NCI-H69 (cell line): ENCODE data around the gene SETD6.

ENCODE experiments used
- DNase-seq: peaks from one replicate; lab custom pipeline; 2025; lab: John Stamatoyannopoulos, UW

The SETD6 gene

DNA sequence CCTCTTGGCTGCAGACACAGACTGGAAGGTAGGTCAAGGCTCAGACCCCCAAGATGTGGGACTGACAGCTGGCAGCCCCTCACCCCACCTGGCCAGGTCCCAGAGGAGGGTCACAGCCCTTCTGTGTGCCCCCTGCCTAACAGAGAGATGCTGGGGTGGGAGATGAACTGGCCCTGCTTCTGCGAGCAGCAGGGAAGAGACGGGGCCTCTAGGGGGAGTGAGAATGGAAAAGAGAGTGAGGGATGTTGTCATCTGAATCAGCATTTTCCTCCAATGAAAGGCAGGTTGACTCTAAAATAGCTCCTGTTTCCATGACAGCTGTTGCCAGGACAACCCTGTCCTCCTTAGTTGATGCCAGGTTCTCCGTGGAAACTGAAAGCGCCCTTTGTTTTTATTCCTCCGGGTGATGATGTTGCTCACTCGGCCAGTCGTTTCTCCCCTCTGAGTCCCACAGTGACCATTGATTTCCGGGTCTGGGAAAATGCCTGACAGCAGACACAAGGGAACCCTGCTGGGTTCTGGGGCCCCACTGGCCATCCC, 20.3 kb upstream of the SETD6 start:
- peak; percentile 93 for DNase-seq

DNA sequence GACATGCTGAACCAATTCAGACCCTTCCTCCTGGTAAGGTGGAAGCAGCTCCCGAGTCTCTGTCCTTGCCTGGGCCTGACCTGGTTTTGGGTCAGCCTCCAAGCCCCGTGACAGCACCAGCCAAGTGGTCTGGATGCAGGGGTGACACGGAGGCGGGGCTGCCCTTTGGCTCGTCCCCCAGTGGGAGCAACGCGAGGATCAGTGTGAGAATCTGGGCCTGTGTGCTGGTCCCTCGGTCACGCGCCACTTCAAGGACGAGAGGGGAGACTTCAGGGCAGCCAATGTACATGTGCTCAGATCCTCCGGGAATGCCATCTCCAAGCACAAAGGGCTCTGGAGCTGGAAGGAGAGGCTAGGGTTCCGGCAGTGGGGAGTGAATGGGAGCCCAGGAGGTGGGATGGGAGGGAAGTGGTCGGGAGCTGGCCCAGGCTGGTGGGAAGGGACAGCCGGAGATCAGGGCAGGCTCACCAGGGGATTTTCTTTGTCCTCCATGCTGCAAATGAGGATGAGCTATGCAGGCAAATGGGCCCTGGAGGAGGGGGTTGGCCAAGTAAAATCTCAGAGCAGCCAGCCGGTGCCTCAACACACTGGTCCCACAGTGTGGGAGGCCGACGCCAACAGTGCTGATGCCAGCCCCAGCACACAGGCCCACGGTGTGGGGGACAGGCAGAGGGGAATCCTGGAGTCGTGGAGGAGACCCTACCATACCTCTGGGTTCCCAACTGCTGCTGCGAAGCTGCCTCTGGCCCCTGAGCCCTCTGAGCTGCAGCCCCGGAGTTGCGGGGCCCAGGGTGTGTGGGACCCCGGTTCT, 19.6 kb upstream of the SETD6 start:
- DNase-seq = no peak

DNA sequence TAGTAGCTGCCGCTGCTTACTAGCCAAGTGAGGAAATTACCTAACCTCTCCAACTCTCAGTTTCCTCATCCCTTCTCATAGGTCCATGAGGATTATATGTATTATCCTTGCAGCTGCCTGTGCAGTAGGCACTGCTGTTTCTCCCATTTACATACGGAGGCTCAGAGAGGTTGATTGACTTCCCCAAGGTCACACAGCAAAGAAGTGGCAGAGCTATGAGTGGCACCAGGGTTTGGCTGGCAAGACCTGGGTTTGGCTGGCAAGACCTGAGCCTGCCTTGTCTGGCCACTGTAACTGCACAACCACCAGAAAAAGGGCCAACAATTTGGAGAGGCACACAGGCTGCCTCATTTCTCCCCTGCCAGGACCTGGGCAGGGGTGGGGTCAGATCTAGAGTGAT, 17.8 kb upstream of the SETD6 start:
- no peak for DNase-seq

DNA sequence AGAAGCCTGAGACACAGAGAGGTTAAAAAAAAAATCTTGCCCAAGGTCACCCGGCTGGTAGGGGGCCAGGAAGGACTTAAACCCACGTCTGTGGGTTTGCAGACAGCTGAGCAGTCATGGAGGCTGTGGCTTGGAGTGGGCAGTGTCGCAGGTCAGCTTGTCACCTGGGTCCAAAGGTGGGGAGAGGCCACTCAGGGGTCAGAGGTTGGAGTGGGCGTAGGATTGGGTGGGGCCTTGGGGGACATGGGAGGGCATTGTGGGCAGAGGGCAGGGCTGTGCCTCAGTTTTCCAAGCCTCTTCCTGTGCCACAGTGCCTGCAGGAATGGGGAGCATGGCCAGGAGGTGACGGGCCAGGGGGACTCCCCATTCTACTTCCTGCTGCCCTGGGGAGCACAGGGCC, 17.4 kb upstream of the SETD6 start:
- no peak for DNase-seq

DNA sequence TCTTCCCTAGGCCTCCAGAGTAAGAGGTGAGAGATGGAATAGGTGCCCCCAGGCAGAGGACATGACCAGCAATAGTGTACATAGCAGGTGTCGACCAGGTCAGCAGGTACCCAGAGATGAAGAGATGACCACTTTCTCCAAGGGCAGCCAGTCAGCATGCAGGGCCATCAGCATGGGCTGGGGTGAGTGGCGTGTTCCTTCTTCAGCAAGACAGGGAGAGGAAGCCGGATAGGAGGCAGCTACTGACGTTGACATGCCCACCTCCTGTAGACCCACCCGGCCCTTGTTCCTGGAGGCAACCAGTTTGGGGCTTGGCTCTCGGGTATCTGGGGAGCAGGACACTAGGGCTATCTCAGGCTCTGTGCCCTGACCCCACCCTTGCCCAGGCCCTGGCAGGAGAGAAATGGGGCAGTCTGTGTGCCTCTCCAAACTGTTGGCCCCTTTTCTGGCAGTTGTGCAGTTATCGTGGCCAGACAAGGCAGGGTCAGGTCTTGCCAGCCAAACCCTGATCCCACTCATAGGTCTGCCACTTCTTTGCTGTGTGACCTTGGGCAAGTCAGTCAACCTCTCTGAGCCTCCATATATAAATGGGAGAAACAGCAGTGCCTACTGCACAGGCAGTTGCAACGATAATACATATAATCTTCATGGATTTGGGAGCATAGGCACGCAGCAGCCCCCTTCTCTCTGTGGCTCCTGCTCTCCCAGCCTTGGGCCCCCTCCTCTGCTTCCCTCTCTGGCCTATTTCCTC, 16.8 kb upstream of the SETD6 start:
- DNase-seq = no peak

GRCh38 chr16:58499092-58499511, 16.2 kb upstream of the SETD6 start:
- no peak for DNase-seq

- DNase-seq = peak; percentile 90
These were observed 15.5 kb upstream of the SETD6 start, which contains the start of gene NDRG4 for GRCh38 chr16:58499615-58500351. NDRG4 (plus strand) TSS chr16:58500143; CDS start chr16:58500249, 106 bp downstream.

DNA sequence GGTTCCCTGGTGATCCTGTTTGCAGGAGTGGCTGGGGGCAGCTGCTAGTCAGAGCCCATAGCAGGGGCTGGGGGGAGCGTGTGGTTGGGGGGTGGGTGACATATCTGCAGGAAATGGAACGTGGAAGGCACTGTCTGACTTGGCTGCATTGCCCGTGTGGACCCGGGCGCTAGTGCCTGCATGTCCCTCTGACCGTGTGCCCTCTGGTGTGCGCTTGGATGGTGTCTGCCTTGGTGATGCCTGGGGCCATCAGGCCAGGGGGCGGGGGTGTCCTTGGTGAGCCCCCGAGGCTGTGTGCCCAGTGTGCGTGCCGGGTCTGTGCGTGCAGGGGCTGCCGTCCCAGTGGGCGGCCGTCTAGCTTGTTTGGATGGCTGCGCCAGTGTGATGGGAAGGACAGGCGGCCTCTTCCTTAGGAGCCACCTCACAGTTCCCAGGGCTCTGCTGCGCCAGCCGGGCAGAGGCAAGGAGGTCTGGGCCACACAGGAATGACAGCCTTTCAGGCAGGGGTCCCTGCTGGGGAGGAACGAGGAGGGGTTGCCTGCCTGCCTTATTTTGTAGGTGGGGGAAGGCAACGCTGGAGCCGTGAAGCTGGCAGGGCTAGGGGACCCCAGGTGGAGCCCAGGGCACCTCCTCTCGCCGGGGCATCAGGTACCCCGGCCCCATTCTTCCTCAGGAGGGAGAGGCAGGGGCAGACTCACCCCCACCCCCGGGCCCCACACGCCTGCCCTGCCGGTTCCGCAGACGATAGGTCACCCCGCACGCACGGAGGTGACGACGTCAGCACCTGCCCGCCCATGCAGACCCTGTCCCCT, 14.7 kb upstream of the SETD6 start:
- peak; percentile 43 for DNase-seq

DNA sequence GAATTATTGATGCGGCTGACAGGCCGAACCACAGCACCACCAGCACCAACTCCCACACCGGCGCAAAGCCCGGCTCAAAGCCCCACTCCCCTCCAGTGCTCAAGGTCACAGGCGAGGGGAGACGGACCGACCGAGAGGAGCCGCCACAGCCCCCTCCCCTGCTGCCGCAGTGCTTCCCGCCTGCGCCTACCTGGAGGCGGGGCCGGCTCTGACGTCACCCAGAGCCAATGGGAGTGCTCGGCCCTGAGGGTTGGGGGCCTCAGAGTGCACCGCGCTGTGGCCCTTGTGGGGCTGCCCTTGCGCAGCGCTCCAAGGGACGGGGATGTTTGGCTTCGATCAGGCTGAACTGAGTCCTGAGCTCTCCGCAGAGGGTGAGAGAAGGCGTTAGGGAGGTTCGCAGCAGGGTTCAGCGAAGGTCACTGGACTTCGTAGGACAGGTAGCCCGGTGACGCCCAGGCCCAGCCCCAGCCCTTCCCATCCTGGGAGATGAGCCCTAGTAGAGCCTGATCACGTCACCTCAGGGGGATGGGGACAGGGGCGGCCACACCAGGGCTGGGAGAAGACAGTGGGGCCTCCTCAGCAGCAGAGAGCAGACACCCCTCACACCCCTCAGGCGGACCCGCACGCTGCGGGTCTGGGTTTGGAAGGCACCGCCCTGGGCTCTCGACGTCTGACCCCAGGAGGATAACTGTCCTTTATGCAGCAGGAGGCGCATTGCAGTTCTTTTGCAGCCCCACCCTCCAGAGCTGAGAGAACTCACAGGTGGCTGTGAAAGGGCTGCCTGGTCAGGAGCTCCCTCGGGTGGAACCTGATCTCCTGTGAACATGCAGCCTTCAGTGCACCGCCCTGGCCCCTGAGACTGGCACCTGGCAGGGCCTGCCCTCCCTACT, 13.8 kb upstream of the SETD6 start:
- peak; percentile 83 for DNase-seq

DNA sequence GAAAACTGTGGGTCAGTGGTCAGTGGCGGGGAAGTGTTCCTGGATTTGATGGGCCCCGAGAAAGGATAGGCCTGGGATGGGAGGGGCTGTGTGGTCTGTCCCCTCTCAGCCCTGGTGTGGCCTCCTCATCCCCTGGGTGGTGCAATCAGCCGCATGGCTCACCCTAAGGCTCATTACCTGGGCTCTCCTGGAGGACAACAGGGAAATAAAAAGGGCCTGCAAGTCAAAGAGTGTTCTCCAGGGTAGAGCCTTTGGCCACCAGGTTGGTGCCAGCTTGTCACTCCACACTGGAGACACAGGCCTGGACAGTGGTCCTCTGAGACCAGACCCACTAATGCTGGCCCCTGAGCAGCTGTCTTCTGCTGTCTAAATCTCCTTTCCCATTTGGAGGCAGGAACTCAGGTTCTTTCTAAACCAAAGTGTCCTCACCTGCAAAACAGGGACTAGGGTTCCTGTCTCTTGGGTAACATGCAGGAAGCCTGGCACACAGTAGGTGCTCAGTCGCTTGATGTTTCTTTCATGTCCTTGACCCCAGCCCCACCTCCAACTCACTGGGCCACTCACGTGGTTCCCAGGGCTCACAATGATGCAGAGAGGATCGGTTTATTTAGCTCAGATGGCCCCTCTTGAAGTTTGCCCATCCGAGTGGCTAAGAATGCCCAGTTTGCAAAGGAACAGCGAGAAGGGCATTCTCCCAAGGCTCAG, 12.9 kb upstream of the SETD6 start:
- no peak for DNase-seq

DNA sequence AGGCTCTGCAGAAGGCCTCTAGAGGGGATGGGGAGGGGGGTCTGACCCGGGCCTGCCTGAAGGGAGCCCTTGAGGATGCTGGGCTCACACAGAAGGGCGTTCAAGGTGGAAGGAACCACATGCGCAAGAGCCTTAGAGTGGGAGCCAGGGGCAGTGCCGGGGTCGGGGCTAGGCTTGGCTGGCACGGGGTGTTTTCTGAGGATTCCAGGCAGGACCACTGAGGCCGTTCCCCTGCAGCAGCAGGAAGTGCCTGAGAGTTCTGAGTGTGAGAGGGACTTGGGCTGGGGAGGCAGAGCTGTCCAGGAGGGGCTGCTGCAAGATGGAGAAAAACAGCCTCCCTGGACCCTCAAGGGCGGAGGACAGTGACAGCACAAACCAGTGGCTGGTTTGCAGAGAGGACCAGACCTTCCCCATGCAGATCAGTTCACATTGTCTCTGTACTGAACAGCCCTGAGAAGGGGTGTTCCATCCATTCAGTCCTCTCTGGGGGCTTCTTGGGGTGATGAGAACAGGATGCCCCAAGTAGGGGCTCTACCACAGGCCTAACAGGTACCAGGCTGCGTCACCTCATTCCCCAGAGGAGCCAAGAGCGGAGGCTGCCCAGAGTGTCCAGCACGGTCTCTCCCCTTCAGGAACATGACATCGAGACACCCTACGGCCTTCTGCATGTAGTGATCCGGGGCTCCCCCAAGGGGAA, 12.0 kb upstream of the SETD6 start:
- no peak for DNase-seq

DNA sequence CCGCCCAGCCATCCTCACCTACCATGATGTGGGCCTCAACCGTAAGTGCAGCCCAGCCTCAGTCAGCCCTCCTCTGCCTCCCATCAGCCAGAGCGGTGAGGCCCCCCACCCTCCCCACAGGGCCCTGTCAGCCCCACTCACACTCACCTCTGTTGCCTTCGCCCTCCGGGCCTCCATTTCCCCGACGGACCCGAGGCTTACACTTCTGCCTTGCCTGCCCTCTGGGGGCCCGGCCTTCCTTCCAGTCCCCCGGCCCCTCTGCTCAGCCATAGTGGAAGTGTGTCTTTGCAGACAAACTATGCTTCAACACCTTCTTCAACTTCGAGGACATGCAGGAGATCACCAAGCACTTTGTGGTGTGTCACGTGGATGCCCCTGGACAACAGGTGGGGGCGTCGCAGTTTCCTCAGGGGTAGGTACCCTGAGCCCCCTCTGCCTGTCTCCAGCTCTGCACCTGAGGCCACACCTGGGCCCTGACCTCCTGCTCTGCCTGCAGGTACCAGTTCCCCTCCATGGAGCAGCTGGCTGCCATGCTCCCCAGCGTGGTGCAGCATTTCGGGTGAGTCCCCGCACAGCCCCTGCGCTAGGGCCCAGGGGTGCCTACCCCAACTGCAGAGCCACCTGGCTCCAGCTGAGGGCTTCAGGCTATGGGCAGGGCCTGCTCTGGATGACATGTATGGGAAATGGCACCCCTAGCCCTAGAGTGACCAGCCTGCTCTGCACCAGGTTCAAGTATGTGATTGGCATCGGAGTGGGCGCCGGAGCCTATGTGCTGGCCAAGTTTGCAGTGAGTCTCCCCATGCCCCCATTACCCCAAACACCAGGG, 11.2 kb upstream of the SETD6 start:
- DNase-seq = no peak

GRCh38 chr16:58506241-58507194, 8.8 kb upstream of the SETD6 start:
- no peak for DNase-seq

- no peak for DNase-seq
These were observed 7.9 kb upstream of the SETD6 start for GRCh38 chr16:58507195-58507962.

DNA sequence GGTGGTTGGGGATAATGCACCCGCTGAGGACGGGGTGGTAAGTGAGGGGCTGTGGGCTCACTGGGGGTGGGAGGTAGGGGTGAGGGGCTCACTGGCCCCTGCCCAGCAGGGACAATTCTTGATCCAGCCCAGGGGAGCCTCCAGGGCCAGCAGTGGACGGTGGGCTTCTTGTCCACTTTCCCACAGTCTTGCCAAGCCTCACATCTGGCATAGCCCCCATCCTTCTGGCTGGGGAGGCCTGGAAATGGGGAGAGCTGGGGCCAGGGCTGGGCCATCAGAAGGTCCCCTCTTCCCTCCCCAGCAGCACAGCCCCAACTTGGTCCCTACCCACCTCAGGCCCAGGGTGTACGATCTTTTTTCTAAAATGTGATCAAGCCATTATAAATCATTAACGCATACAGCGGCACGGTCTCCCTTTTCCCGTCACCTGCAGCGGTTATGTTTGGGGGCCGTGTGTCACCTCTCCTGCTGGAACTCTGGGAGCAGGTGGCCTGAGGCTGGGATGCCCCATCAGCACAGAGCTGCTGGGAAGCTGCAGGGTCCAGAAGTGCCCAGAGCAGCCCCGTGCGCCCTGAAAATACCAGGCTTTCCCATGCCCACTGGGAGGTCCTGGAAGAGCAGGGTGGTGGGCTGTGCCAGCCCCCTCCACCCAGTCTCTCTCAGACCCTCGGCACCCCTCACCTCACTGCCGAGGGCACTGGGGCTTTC, 7.2 kb upstream of the SETD6 start:
- no peak for DNase-seq
